PC-9 (cell line): ENCODE measurements around the gene SMG9. TPM values are rescaled to one million over a fixed set of nuclear protein-coding genes. Genes with fewer than 3 reads are reported as not detected.

Experiments used
- BruUV-seq: library from RNA; stranded (reverse); fragments of 400-500 nt; replicated peaks from 2 replicates; lab custom pipeline; 2021; lab: Mats Ljungman, UMichigan
- CTCF ChIA-PET: fragments of 300-600 bp; sonication (Branson Sonifier 250); formaldehyde crosslinking; loops from one replicate; lab custom pipeline; 2022; ENCODE audit warnings: antibody characterized with exemption; lab: Charles Lee
- POLR2A ChIA-PET: fragments of 300-600 bp; sonication (Branson Sonifier 250); formaldehyde crosslinking; loops from one replicate; lab custom pipeline; 2022; ENCODE audit warnings: antibody characterized with exemption; ENCODE audit not compliant: unreplicated experiment; lab: Charles Lee
- DNase-seq, 2 experiments: peaks; one replicate each; pipeline versions ENCODE4 v3.0.0 to v3.0.0-alpha.2; 2015 to 2022; ENCODE audit warnings: mixed read lengths in 1 of 2
- H2AFZ ChIP-seq: fragments of 200-600 bp; sonication (generic); 2 replicates; pipeline ENCODE4 v1.8.1; 2017; ENCODE audit warnings: antibody characterized with exemption
- H3F3A ChIP-seq: fragments of 200-600 bp; sonication (generic); 2 replicates; pipeline ENCODE4 v1.8.1; 2017; ENCODE audit warnings: antibody characterized with exemption, mild to moderate bottlenecking, low read depth; ENCODE audit not compliant: insufficient read depth
- H3K27ac ChIP-seq: fragments of 200-600 bp; sonication (generic); 2 replicates; pipeline ENCODE4 v1.6.1; 2016; ENCODE audit warnings: mixed run types
- H3K27me3 ChIP-seq: fragments of 200-600 bp; sonication (generic); 2 replicates; pipeline ENCODE4 v1.6.1; 2016; ENCODE audit warnings: low read depth, mixed run types; ENCODE audit not compliant: insufficient read depth
- H3K36me3 ChIP-seq: fragments of 200-600 bp; sonication (generic); 2 replicates; pipeline ENCODE4 v1.6.1; 2016; ENCODE audit warnings: low read depth, mixed run types
- H3K4me1 ChIP-seq: fragments of 200-600 bp; sonication (generic); replicated peaks from 2 replicates; pipeline ENCODE4 v1.6.1; 2016; ENCODE audit warnings: mixed run types; ENCODE audit not compliant: insufficient read depth
- H3K4me2 ChIP-seq: fragments of 200-600 bp; sonication (generic); 2 replicates; pipeline ENCODE4 v1.6.1; 2017; ENCODE audit warnings: mixed run types
- H3K4me3 ChIP-seq: fragments of 200-600 bp; sonication (generic); 2 replicates; pipeline ENCODE4 v1.6.1; 2016; ENCODE audit warnings: mixed run types
- H3K79me2 ChIP-seq: fragments of 200-600 bp; sonication (generic); 2 replicates; pipeline ENCODE4 v1.6.1; 2017; ENCODE audit warnings: low read depth, mixed run types
- H3K9me2 ChIP-seq: fragments of 200-600 bp; sonication (generic); 2 replicates; pipeline ENCODE4 v1.8.1; 2017; ENCODE audit warnings: mild to moderate bottlenecking; ENCODE audit not compliant: insufficient read depth
- H3K9me3 ChIP-seq: fragments of 200-600 bp; sonication (generic); 2 replicates; pipeline ENCODE4 v1.8.1; 2016; ENCODE audit warnings: low read depth; ENCODE audit not compliant: insufficient read depth
- H4K20me1 ChIP-seq: fragments of 200-600 bp; sonication (generic); 2 replicates; pipeline ENCODE4 v1.8.1; 2017; ENCODE audit not compliant: insufficient read depth
- CTCF ChIP-seq: fragments of 200-600 bp; sonication (generic); conservative IDR thresholded peaks from 2 replicates; pipeline ENCODE4 v1.6.1; 2017; ENCODE audit warnings: mixed run types, antibody characterized with exemption, mild to moderate bottlenecking, moderate library complexity
- EZH2 ChIP-seq: fragments of 200-600 bp; sonication (generic); IDR thresholded peaks from 2 replicates; pipeline ENCODE4 v1.8.0; 2017; ENCODE audit warnings: antibody characterized with exemption, low read depth
- intact Hi-C: fragments of 100-400 bp; cut with micrococcal nuclease; formaldehyde crosslinking; loops from one replicate; pipeline ENCODE4 v1.10.0; 2022; ENCODE audit not compliant: unreplicated experiment
- total RNA-seq: library from RNA; stranded (reverse); gene quantifications from 2 replicates; pipeline ENCODE4 v1.2.3, GENCODE V29; 2021

SMG9 gene
- total RNA-seq, 1 experiment from 2014 or later, result 76.8 TPM

DNA sequence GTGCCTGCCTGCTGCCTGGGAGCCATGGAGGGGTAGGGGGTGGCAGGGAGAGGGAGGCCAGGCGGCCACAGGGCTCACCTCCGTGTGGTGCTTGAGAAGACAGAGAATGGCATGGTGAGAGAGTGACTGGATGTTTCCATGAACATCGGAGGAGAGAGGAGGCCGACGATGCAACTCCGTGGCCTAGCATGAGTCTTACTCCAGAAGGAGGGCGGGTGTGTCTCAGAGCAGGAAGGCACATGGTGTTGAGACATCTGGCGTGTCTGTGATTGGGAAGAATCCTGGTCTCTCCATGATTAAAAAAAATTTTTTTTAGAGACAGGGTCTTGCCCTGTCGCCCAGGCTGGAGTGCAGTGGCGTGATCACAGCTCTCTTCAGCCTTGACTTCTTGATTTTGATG, 33.8 kb downstream of the SMG9 start:
- CTCF ChIA-PET, result interaction anchor here (0.6 kb wide), 1 partner anchor 274 kb away, joined by 6 read pairs; no protein-coding TSS in a partner anchor
- intact Hi-C loops, result no loop called here
- POLR2A ChIA-PET, result interaction anchor here (0.6 kb wide), 1 partner anchor 491 kb away, joined by 38 read pairs; no protein-coding TSS in a partner anchor
- Histone ChIP-seq H3K9me3 (no peaks in the 10 kb centered on the region), H3K36me3 (no peaks in the 10 kb centered on the region), H3K79me2 (no peaks in the 10 kb centered on the region), H4K20me1 (no peaks in the 10 kb centered on the region), H3K9me2 (no peaks in the 10 kb centered on the region), H3F3A (peaks cover 7% of the 10 kb centered on the region), H2AFZ (no peak overlapping the region), H3K4me2 (no peak overlapping the region), H3K27me3 (no peaks in the 10 kb centered on the region), H3K4me3 (no peak overlapping the region), H3K4me1 (no peaks in the 10 kb centered on the region), H3K27ac (no peak overlapping the region)
- TF ChIP-seq EZH2 (no peak), CTCF (no peak)
- DNase-seq, result no peak
- BruUV-seq, result no TSS peak

DNA sequence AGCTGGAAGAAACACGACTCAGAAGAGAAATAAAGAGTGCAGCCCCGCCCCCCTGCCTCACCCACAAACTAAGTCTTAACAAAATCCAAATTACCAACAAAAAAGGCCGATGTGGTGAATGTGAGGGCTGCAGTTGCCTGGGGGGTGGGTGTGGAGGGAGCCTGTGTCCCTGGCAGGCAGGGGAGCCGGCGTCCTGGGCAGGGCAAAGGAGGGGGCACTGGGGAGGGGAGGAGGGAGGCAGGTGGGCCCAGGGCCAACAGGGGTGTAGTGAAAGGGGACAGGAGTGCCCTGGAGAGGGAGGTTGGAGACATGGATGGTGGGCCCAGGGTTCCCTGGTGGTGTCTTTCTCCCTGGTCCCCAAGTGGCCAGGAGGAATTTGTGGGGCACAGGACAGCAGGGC, 34.8 kb downstream of the SMG9 start:
- POLR2A ChIA-PET, result interaction anchor here (0.5 to 0.6 kb wide), 2 partner anchors 47 to 52 kb away, joined by 3 to 6 read pairs; no protein-coding TSS in a partner anchor
- Histone ChIP-seq H3K27me3 (no peaks in the 10 kb centered on the region), H3F3A (peaks cover 4% of the 10 kb centered on the region), H2AFZ (no peak overlapping the region), H3K4me3 (no peak overlapping the region), H3K9me2 (no peaks in the 10 kb centered on the region), H3K27ac (no peak overlapping the region), H4K20me1 (no peaks in the 10 kb centered on the region), H3K36me3 (no peaks in the 10 kb centered on the region), H3K4me1 (no peaks in the 10 kb centered on the region), H3K79me2 (no peaks in the 10 kb centered on the region), H3K9me3 (no peaks in the 10 kb centered on the region), H3K4me2 (no peak overlapping the region)
- DNase-seq, result no peak
- no TSS peak for BruUV-seq
- TF ChIP-seq CTCF, result no peak
- intact Hi-C loops, result no loop called here
- CTCF ChIA-PET, result no interaction called here

GRCh38 chr19:43719378-43719868, 35.3 kb downstream of the SMG9 start:
- Histone ChIP-seq H3K4me1 (no peaks in the 10 kb centered on the region), H3K27me3 (no peaks in the 10 kb centered on the region), H3K9me3 (no peaks in the 10 kb centered on the region), H3F3A (peaks cover 8% of the 10 kb centered on the region), H3K36me3 (no peaks in the 10 kb centered on the region), H3K79me2 (no peaks in the 10 kb centered on the region), H4K20me1 (no peaks in the 10 kb centered on the region), H3K4me3 (no peak overlapping the region), H3K4me2 (no peak overlapping the region), H2AFZ (no peak overlapping the region), H3K9me2 (no peaks in the 10 kb centered on the region), H3K27ac (no peak overlapping the region)
- CTCF ChIA-PET, result no interaction called here
- POLR2A ChIA-PET, result no interaction called here
- intact Hi-C loops, result no loop called here
- DNase-seq, result no peak
- TF ChIP-seq EZH2, result no peak
- TF ChIP-seq CTCF, result no peak
- no TSS peak for BruUV-seq
